NCI-H187 treated with DMSO at 0.1 percent for 48 hours (cell line): ENCODE data around the gene ITPR3.

Experiments
- DNase-seq: peaks from one replicate; lab custom pipeline; 2025; lab: John Stamatoyannopoulos, UW

Gene ITPR3

GRCh38 chr6:33686981-33687975 lies 66.2 kb downstream of the ITPR3 start:
- no peak for DNase-seq

GRCh38 chr6:33688006-33688405 lies 66.9 kb downstream of the ITPR3 start:
- no peak for DNase-seq

- DNase-seq: no peak
Observed at GRCh38 chr6:33688451-33689147, 67.5 kb downstream of the ITPR3 start.

GRCh38 chr6:33689148-33689494 lies 68.0 kb downstream of the ITPR3 start:
- DNase-seq: no peak

DNA sequence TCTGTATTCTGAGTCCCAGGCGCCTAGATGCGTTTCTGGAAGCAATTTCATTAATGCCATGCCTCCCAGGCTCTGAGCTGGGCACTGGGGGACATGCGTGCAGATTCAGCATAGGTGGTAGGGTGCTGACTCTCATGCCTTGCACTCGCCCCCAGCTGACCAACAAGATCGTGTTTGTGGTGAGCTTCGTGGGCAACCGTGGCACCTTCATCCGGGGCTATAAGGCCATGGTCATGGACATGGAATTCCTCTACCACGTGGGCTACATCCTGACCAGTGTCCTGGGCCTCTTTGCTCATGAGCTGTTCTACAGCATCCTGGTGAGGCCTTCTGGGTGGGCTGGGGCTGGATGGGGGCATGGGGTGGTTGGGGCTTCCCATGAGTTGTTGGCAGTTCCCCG lies 68.8 kb downstream of the ITPR3 start:
- DNase-seq: no peak

GRCh38 chr6:33690766-33691165 lies 69.6 kb downstream of the ITPR3 start:
- DNase-seq: no peak

DNA sequence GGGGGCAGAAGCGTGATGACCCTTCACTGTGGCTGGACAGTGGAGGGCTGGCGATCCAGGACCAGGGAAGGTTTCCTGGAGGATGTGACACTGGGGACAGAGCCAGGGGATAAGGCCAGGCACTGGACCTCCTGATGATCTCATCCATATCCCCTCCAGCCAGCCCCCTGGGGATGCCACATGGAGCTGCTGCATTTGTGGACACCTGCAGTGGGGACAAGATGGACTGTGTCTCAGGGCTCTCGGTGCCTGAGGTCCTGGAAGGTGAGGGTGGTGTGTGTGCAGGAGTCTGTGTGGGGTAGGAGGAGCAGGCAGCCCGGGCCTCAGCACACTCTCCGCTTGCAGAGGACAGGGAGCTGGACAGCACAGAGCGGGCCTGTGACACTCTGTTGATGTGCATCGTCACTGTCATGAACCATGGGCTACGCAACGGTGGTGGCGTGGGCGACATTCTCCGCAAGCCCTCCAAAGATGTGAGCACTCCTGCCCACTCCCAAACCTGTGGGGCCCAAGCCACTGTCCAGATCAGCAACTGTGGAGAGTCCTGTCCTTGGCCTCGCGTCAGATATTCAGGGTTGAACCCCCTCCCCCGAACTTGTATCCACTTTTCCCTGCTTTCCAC lies 70.4 kb downstream of the ITPR3 start:
- DNase-seq: no peak

- no peak for DNase-seq
Observed at GRCh38 chr6:33692078-33692759, 71.1 kb downstream of the ITPR3 start.

GRCh38 chr6:33692760-33693158 lies 71.6 kb downstream of the ITPR3 start:
- no peak for DNase-seq

DNA sequence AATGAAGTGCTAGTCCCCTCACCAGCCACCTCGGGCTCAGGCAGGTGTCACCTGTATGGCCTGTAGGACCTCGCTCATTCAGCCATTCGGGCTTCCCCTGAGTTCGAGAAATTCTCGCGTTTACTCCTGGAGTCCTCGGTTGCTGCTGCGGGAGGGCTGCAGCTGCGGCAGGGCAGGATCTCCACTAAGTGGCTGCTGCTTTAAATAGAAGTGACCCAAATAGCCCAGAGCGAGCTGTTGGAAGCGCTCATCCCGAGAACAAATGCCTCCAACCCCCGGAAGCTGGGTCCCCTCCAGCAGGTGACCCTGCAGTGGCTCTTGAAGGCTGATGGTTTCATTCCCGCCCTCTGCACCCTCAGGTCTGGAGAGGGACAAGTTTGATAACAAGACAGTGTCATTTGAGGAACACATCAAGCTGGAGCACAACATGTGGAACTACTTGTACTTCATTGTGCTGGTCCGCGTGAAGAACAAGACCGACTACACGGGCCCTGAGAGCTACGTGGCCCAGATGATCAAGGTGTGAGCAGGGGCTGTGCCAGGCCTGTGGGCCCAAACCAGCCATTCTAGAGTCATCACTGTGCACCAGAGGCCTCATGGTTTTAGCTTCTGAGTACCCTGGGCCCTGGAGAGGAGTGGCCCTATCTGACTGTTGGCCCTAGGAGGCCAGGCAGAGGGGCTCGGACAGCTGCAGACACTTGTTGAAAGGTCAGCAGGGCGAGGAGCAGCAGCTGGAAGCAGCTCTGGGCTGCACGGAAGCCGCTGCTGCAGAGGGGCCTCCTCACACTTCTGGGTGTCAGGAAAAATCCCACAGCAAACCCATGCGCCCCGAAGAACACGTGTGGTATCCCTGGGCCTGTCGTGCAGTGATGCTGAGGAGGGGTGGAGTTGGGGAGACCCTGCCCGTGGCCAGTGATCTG lies 72.3 kb downstream of the ITPR3 start:
- no peak for DNase-seq

GRCh38 chr6:33694401-33694931 lies 73.3 kb downstream of the ITPR3 start:
- DNase-seq: no peak

GRCh38 chr6:33694977-33695376 lies 73.9 kb downstream of the ITPR3 start:
- no peak for DNase-seq

DNA sequence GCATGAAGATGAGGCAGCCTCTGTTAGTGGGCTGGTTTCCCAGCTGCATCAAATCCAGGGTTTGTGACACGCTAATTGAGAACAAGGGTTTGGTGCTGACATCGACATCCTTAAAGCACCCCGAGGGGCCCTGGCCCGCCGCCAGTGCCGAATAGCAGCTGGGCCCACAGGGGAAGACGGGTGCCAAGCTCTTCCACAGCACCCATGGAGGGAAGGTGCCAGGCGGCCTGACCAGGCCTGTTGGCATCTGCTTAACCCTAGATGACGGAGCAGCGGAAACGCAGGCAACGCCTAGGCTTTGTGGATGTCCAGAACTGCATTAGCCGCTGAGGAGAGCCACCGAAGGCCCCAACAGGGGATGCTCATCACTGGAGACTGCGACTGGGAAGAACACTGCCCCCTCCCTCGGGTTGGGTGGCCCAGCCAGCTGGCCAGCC lies 74.3 kb downstream of the ITPR3 start:
- no peak for DNase-seq

DNA sequence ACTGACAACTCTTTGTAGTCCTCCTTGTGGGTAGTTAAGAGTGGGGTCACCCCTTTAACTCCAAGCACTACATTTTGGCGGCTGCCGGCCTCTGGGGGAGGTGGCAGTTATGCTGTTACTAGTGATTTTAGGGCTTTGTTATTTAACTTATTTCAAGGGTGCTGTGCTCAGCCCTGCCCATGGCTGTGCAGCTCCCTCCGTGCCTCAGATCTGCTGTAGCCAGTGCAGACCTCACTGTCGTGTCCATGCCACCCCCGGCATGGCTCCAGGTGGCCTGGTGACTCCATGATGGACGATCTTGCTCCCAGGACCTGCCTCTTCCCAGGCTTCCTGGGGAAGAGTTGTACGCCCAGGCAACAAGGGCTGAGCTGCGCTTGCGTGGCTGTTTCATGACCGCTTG lies 75.0 kb downstream of the ITPR3 start:
- no peak for DNase-seq

DNA sequence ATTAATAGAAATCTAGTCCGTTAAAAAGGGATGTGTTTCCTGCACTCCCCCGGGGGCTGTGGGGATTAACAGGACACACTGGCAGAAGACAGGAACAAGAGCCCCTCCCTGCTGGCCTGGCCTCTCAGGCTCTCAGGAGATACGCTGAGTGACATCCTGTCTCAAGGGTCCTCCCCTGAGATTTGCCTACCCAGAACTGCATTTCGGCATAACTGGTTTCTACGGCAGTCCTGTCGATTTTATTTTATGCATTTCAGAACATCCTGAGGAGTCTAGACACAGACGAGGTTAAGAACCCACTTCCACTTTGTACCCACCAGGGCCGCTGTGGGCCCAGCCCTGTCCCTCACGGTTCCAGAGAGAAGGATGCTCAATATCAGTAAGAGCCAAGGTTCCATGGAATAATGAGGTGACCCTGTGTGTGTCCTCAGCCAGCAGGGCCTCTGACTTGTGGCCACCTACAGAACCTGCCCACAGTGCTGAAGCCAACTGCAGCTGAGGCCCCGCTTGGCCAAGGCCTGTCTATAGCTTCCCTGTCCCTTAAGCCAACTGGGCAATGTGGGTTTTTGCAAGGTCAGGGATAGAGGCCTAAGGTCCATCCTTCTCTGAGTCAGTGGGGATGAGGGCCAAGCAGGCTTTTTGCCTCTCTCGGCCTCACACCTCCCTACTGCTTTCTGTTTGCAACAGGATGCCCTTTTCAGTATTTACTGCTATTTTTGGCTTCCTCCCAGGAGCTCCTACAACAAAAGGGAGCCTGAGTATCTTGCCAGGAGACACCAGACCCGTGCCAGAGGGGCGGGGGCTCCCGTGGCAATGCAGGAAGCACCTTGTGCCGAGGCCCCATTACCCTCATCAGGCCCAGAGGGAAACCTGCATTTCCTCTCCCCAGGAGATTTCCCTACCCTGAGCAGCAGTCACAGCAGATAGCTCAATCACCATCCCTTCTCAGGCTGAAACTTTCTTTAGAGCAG lies 75.7 kb downstream of the ITPR3 start:
- DNase-seq: no peak

DNA sequence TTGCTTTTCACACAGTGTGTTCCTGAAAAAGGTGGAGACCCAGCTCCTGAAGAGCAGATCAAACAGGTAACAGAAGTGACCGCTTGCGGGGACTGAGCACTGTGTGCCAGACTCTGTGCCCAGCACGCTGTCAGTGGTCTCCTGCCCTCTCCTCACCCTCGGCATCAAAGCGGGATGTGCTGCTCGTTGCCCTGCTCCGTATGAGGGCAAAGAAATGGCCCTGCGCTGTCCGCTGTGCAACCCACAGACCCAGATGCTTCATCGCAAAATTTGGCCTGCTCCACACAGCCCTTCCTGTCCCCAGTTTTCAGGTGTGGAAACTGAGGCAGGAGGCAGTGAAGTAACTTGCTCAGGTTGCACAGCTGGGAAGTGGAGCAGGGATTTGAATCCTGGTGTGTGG lies 76.7 kb downstream of the ITPR3 start:
- DNase-seq: no peak

GRCh38 chr6:33698494-33698893 lies 77.4 kb downstream of the ITPR3 start:
- no peak for DNase-seq

DNA sequence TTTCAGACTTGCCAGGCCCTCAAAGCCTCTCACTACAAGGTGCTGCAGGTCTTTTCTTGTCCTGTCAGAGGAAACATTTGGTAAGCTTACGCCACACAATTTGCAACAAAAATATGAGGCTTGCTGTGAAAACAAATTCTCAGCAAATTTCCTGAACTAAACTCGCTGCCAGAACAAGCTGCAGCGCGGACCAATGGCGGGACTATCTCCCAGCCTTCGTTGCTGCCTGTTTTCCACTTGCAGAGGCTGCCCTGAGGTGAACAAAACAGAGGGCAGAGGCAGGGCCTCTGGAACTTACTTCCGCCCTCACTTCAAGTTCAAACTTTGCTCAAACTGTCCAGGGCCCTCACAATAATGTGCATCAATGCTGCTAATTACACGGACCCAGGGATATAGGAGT lies 78.0 kb downstream of the ITPR3 start:
- no peak for DNase-seq

- DNase-seq: no peak
Observed at GRCh38 chr6:33699739-33700138, 78.6 kb downstream of the ITPR3 start.
